HG03060 (cell line): Measurements from ENCODE around the gene LIG4.

ENCODE experiments used
- ATAC-seq: cut with Tn5 transposase; IDR thresholded peaks from one replicate; pipeline ENCODE4 v1.9.1; 2021; ENCODE audit warnings: low read depth, moderate number of reproducible peaks; ENCODE audit not compliant: unreplicated experiment

The LIG4 gene

DNA sequence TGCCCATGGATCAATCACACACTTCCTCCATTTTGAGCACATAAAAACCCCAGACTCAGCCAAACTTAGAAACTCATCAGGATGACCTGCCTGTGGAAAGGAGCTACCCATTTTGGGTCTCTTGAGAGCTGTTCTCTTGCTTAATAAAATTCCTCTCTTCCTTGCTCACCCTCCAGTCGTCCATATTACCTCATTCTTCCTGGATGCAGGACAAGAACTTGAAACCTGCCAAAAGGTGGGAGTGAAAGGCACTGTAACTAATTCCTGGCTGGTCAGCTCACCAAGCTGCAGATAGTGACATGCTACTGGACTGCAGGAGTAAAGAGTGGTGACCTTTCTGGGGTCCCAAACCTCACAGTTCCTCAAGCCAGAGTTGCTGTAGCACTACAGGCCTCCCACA, 20.2 kb downstream of the LIG4 start:
- ATAC-seq = no peak

DNA sequence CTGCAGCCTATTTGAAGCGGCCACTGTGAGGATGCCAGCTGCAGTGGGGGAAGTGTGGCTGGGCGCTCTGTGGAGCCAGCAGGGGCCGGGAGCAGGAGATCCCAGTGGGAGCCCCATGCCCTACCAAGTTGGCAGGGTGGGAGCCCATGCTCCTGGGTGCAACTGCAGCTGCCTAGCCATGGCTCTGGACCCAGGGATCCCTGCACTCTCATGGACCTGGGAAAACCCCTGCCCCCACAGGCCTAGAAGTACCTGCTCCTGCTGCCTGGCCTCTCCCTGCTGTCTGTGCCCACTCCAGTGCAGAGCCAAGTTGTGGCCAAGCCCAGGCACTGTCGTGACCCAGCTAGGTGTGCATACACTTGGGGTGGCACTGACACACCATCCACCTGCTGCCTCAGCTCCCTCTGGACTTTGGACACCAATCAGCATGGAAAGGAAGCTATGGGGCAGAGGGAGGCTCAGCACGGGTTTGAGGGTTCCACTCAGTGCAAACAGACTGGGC, 20.9 kb downstream of the LIG4 start:
- ATAC-seq = no peak

DNA sequence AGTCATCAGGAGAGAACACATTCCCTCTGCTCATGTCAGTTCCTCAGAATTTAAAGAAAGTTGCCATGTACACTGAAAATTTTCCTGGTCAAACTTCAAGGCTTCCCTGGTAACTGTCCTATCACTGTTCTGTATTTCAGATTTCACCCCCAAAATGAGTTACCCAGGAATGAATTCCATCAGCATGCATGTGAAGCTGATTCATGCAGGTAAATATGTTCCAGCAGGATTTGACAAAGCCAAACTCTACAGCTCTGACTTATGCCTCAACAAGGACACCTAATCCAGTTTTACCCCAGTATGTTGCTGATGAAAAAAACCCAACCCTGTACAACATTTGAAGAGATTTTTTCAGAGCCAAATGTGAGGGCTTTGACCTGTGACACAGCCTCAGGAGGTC, 21.5 kb downstream of the LIG4 start:
- ATAC-seq = no peak

DNA sequence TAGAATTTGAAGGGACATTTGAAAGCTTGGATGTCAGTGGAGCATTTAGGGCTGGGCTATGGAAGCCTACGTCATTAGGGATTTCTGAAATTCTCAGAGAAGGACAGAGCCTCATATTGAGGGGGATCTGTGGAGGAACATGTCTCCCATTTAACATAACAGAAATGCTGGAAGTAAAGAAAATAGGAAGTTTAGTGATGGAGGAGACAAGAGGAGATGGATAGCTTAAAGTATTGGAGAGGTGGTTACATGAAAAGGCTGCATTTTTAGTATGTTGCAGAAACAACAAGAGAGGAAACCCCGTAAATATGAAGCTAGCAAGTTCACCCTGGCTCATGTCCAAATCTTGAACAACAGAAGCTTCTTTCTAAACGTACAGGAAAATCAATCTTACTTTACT, 24.4 kb downstream of the LIG4 start:
- no peak for ATAC-seq

DNA sequence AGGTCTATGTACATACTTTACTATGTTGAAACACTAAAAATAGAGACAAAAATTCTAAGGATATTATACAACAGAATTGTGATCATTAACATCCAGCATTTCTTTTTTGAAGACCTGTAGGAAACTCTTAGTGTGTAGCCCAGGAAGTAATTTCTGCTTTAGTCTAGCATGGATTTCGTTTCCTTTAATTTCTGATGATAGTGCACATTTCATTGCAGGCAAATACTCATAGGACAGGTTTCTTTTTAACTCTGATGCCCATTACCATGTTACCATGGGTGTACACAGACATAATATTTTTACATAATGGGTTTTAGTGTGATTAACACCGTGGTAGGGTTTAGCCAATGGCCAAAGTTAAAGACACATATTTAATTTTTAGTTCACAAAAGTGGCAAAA, 27.1 kb downstream of the LIG4 start:
- no peak for ATAC-seq

DNA sequence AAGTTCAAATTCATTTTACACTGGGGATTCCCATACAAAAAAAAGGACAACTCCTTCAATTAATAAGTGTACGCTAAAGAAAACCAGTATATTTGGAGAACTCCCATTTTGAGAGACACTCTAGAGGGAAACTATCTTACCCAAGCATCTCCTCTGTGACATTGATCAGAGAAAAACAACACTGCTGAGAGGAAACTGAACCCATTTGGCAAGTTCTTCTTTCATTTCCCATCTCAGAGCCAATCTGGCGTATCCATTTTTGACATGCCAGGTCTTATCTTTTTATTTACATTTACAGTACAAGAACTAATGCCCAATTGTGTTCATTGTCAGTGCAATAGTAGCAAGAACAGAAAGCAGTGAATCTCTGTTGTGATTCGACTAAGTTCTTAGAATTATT, 30.1 kb downstream of the LIG4 start:
- ATAC-seq = no peak

DNA sequence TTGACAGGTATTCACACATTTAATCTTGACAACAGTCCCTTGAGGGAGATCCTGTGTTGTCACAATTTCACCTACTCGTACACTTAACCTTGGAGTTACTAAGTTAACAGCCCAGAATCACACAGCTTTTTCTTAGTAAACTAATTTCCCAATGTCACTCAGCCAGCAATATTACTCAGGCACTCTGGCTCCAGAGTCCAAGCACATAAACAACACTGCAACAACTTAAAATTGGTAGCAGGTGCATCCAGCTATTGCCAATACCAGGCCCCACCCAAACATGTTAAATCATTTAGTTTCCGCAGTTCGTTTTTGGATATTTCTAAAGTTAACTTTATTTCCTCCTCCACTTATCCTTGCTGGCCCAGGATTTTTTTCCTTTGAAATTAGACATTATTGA, 32.7 kb downstream of the LIG4 start:
- no peak for ATAC-seq

DNA sequence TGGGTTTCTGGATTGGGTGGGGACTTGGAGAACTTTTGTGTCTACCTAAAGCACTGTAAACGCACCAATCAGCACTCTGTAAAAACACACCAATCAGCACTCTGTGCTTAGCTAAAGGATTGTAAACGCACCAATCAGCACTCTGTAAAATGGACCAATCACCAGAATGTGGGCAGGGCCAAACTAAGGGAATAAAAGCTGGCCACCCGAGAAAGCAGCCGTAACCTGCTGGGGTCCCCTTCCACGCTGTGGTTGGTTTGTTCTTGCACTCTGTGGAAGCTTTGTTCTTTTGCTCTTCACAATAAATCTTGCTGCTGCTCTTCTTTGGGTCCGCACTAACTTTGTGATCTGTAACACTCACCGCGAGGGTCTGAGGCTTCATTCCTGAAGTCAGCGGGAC, 37.3 kb downstream of the LIG4 start:
- ATAC-seq = no peak

DNA sequence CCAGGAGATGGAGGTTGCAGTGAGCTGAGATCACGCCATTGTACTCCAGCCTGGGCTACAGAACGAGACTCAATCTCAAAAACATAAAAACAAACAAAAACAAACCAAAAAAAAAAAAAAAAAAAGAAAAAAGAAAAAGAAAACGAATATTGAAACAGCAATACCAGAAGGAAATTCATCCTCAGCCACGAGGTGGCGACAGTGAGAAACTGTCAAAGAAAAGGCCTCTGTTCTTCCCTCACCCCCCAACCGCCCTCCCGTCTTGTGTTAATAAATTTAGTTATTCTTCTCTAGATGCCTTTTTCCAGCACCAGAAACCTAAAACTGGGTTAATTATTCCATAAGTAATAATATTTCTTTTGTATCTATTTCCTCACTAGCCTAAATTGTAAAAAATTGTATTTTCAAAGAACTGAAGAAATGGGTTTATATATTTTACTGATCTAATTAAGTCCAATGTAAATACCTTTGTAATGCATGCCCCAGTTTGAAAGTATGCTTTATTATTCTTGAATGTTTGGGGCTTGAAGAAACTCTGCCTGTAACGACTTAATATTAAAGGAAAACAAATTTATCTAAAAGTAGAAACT, 38.6 kb downstream of the LIG4 start:
- ATAC-seq = no peak

DNA sequence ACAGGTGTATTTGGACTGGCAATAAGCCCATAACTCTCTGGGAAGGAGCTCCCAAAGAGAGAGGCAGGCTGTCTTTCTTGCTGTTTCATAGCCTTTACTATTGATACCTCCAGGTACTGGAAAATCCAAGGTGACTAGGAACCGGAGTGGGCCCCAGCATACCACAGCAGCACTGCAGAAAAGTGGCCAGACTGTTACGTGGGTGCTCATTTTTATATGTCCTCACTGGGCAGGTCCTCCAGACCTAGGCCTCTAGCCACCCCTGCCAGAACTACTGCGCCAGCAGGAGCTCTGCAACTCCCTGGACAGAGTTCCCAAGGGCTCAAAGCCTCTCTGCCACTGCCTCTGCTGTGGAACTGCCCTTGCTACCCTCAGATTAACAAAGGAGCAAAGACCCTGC, 46.4 kb downstream of the LIG4 start:
- no peak for ATAC-seq

DNA sequence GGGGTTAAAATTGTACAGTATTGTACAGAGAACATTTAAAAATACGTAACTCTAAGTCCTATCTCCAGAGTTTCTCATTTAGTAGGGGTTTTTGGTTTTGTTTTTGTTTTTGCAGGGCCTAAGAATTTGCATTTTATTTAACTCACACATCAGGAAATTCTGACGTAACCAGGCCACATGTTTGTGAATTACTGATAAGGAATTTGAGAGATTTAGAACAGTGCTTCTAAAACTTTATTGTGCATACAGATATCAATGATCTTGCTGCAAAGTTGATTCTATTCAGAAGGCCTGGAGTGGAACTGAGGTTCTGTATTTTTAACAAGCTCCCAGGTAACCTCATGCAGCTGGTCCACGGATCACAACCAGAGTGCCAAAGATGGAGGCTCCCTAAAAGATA, 49.3 kb downstream of the LIG4 start:
- no peak for ATAC-seq

DNA sequence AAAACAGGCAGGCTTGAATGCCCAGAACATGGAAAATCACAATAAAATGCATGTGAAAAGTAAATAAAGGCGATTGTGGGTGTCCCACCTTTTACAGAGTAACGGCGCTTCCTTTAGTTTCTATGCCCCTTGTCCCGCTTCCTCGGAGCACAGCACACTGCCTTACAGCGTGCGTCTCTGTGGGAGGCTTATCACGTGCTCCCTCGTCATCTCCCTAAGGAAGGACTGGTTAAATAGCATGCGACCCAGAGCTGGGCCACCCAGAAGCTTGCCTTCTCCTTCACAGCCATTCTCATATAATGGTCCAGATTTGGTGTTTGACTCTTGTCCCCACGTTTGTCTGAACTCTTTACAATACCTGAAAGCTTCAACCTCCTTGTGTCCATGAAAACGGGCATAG, 56.6 kb downstream of the LIG4 start:
- no peak for ATAC-seq
